Loucy (cell line): ENCODE data around the gene MID1IP1.

ENCODE experiments used
- H2AFZ ChIP-seq: fragments of 200-600 bp; sonication (generic); 2 replicates; pipeline ENCODE4 v1.6.0; 2016; ENCODE audit warnings: antibody characterized with exemption, mild to moderate bottlenecking, low read length, moderate library complexity
- H3F3A ChIP-seq: fragments of 200-600 bp; 2 replicates; pipeline ENCODE4 v1.6.0; 2016; ENCODE audit warnings: antibody characterized with exemption, low read depth, mild to moderate bottlenecking
- H3K27me3 ChIP-seq: fragments of 200-600 bp; sonication (generic); 2 replicates; pipeline ENCODE4 v1.6.1; 2014; ENCODE audit warnings: low read length, mild to moderate bottlenecking; ENCODE audit not compliant: insufficient read depth, poor library complexity, severe bottlenecking
- H3K36me3 ChIP-seq: fragments of 200-600 bp; sonication (generic); 2 replicates; pipeline ENCODE4 v1.6.1; 2016; ENCODE audit warnings: low read length; ENCODE audit not compliant: insufficient read depth
- H3K4me1 ChIP-seq: fragments of 200-600 bp; sonication (generic); 2 replicates; pipeline ENCODE4 v1.5.1; 2014; ENCODE audit warnings: low read length, mild to moderate bottlenecking; ENCODE audit not compliant: insufficient read depth, poor library complexity, severe bottlenecking
- H3K4me2 ChIP-seq: fragments of 200-600 bp; sonication (generic); 2 replicates; pipeline ENCODE4 v1.6.0; 2014; ENCODE audit warnings: antibody characterized with exemption, low read length, low read depth, mild to moderate bottlenecking; ENCODE audit not compliant: poor library complexity, severe bottlenecking
- H3K4me3 ChIP-seq: fragments of 200-600 bp; sonication (generic); 2 replicates; pipeline ENCODE4 v1.5.1; 2014; ENCODE audit warnings: low read length, mild to moderate bottlenecking, mixed read lengths; ENCODE audit not compliant: poor library complexity, severe bottlenecking
- H3K79me2 ChIP-seq: fragments of 200-600 bp; sonication (generic); 2 replicates; pipeline ENCODE4 v1.6.1; 2014; ENCODE audit warnings: low read length; ENCODE audit not compliant: insufficient read depth
- H3K9ac ChIP-seq: fragments of 200-600 bp; sonication (generic); 2 replicates; pipeline ENCODE4 v1.6.0; 2014; ENCODE audit warnings: mild to moderate bottlenecking, low read depth, low read length, moderate library complexity; ENCODE audit not compliant: poor library complexity, severe bottlenecking
- H3K9me2 ChIP-seq: fragments of 200-600 bp; sonication (generic); replicated peaks from 2 replicates; pipeline ENCODE4 v1.6.1; 2016; ENCODE audit warnings: low read depth, low read length, mixed read lengths
- H3K9me3 ChIP-seq: fragments of 200-600 bp; sonication (generic); 2 replicates; pipeline ENCODE4 v1.6.1; 2014; ENCODE audit warnings: mild to moderate bottlenecking, antibody characterized with exemption, low read length, low read depth; ENCODE audit not compliant: insufficient read depth
- H4K20me1 ChIP-seq: fragments of 200-600 bp; sonication (generic); 2 replicates; pipeline ENCODE4 v1.6.0; 2014; ENCODE audit warnings: antibody characterized with exemption, low read length, mild to moderate bottlenecking; ENCODE audit not compliant: insufficient read depth, poor library complexity, severe bottlenecking
- CTCF ChIP-seq: fragments of 200-600 bp; sonication (generic); conservative IDR thresholded peaks from 2 replicates; pipeline ENCODE4 v1.5.1; 2014; ENCODE audit warnings: mild to moderate bottlenecking, antibody characterized with exemption, low read length
- EZH2phosphoT487 ChIP-seq: fragments of 200-600 bp; IDR thresholded peaks from 2 replicates; pipeline ENCODE4 v1.6.1; 2018; ENCODE audit warnings: antibody characterized with exemption, mild to moderate bottlenecking, moderate library complexity, borderline replicate concordance

Gene MID1IP1

GRCh38 chrX:38799995-38800580 is 1.2 kb upstream of the MID1IP1 start:
- Histone ChIP-seq H3K4me2 (no peak overlapping the region), H3K4me3 (no peak overlapping the region), H3K9ac (no peak overlapping the region), H3K79me2 (peaks cover 38% of the 10 kb centered on the region), H3K27me3 (peaks cover 3% of the 10 kb centered on the region), H3K4me1 (peaks cover 8% of the 10 kb centered on the region), H3K9me2 (no peaks in the 10 kb centered on the region), H3K9me3 (no peaks in the 10 kb centered on the region), H4K20me1 (no peaks in the 10 kb centered on the region), H3F3A (no peaks in the 10 kb centered on the region), H2AFZ (no peak overlapping the region), H3K36me3 (no peaks in the 10 kb centered on the region)
- TF ChIP-seq EZH2phosphoT487 (no peak), CTCF (peak; percentile 55)

GRCh38 chrX:38803243-38803587 is 2.0 kb downstream of the MID1IP1 start:
- no peak for TF ChIP-seq CTCF
- no peak for TF ChIP-seq EZH2phosphoT487
- Histone ChIP-seq H3K9me2 (no peaks in the 10 kb centered on the region), H3K9me3 (no peaks in the 10 kb centered on the region), H2AFZ (no peak overlapping the region), H3K4me2 (peak overlapping the region; percentile 96), H3K9ac (peak overlapping the region; percentile 99), H3K27me3 (peaks cover 8% of the 10 kb centered on the region), H3K79me2 (peaks cover 70% of the 10 kb centered on the region), H4K20me1 (peaks cover 18% of the 10 kb centered on the region), H3K4me1 (peaks cover 22% of the 10 kb centered on the region), H3K36me3 (no peaks in the 10 kb centered on the region), H3K4me3 (peak overlapping the region; percentile 97), H3F3A (no peaks in the 10 kb centered on the region)

GRCh38 chrX:38803588-38804431 is 2.6 kb downstream of the MID1IP1 start:
- Histone ChIP-seq H3K9me2 (no peaks in the 10 kb centered on the region), H2AFZ (no peak overlapping the region), H3K9ac (peak overlapping the region; percentile 99), H3K4me1 (peaks cover 25% of the 10 kb centered on the region), H3K27me3 (peaks cover 8% of the 10 kb centered on the region), H3K9me3 (no peaks in the 10 kb centered on the region), H3F3A (no peaks in the 10 kb centered on the region), H3K4me3 (peak overlapping the region; percentile 97), H4K20me1 (peaks cover 18% of the 10 kb centered on the region), H3K36me3 (no peaks in the 10 kb centered on the region), H3K79me2 (peaks cover 72% of the 10 kb centered on the region), H3K4me2 (peak overlapping the region; percentile 96)
- TF ChIP-seq EZH2phosphoT487 (no peak), CTCF (no peak)
